Ovary (tissue), 3 donors: ENCODE data around the gene PDE8A.

Experiments
- EP300 ChIP-seq: sonication (generic); formaldehyde crosslinking; IDR thresholded peaks from one replicate; pipeline ENCODE4 v1.6.1; 2017; ENCODE audit warnings: antibody characterized with exemption
- POLR2A ChIP-seq: fragments of 450-650 bp; IDR thresholded peaks from one replicate; pipeline ENCODE4 v1.6.1; 2017; ENCODE audit warnings: antibody characterized with exemption, mild to moderate bottlenecking, moderate library complexity
- TF ChIP-seq, protein P1 (sequence below), 3 donors: fragments of 450-650 bp in 2 of 3; fragments of 200-600 bp in 1 of 3; IDR thresholded peaks; one replicate each; pipeline versions ENCODE4 v1.5.1 to v1.8.0; 2016 to 2022; ENCODE audit warnings: antibody characterized with exemption in 3 of 3, mild to moderate bottlenecking in 1 of 3
- donor health status: DM: no; HTN: no; CAD: no.

DNA sequence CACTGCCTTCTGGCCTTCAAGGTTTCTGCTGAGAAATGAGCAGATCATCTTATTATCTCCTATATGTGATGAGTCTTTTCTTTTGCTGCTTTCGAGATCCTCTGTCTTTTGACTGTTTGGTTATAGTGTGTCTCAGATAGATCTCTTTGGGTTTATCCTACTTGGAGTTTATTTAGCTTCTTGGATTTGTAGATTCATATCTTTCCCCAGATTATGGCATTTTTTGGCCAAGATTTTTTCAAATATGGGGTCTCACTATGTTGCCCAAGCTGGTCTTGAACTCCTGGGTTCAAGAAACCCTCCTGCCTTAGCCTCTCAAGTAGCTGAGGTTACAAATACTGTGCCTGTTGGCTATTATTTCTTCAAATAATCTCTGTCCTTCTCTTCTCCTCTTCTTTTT, 150.3 kb downstream of the PDE8A start:
- no peak for TF ChIP-seq EP300
- TF ChIP-seq, protein P1, sequence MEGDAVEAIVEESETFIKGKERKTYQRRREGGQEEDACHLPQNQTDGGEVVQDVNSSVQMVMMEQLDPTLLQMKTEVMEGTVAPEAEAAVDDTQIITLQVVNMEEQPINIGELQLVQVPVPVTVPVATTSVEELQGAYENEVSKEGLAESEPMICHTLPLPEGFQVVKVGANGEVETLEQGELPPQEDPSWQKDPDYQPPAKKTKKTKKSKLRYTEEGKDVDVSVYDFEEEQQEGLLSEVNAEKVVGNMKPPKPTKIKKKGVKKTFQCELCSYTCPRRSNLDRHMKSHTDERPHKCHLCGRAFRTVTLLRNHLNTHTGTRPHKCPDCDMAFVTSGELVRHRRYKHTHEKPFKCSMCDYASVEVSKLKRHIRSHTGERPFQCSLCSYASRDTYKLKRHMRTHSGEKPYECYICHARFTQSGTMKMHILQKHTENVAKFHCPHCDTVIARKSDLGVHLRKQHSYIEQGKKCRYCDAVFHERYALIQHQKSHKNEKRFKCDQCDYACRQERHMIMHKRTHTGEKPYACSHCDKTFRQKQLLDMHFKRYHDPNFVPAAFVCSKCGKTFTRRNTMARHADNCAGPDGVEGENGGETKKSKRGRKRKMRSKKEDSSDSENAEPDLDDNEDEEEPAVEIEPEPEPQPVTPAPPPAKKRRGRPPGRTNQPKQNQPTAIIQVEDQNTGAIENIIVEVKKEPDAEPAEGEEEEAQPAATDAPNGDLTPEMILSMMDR (IDR thresholded peaks at IDR 0.05), result no peak
- TF ChIP-seq POLR2A, result no peak
